ENCODE data around the gene CADM3.

- TF ChIP-seq EZH2 (IDR thresholded peaks at IDR 0.05) (no peak), POLR2AphosphoS5 (IDR thresholded peaks at IDR 0.05; ENCODE audit: borderline replicate concordance, low read depth, low read length) (no peak)
Observed at GRCh38 chr1:159184201-159184600, 12.8 kb downstream of the CADM3 start.

Measured in SK-N-MC (cell line).